GM23338 (cell line): ENCODE results near the gene PADI6. TPM values are rescaled to one million over a fixed set of nuclear protein-coding genes. Genes with fewer than 3 reads are reported as not detected.
A peak's percentile ranks its signal among the peaks of the same experiment; 100 is the strongest.

Source experiments
- ATAC-seq: fragments of 200-7000 bp; cut with Tn5 transposase; 3 replicates; pipeline ENCODE4 v1.9.1; 2020
- DNase-seq: peaks from one replicate; pipeline ENCODE4 v3.0.0-alpha.2; 2015; ENCODE audit warnings: low spot score
- H2AFZ ChIP-seq: fragments of 200-600 bp; sonication (generic); 2 replicates; pipeline ENCODE4 v1.8.0; 2016; ENCODE audit warnings: antibody characterized with exemption, mild to moderate bottlenecking, moderate library complexity
- H3F3A ChIP-seq: fragments of 200-600 bp; sonication (generic); replicated peaks from 2 replicates; pipeline ENCODE4 v1.8.0; 2017; ENCODE audit warnings: antibody characterized with exemption, mixed run types, low read depth
- H3K27ac ChIP-seq: fragments of 200-600 bp; sonication (generic); 2 replicates; pipeline ENCODE4 v1.6.1; 2016; ENCODE audit warnings: low read depth
- H3K27me3 ChIP-seq: fragments of 200-600 bp; sonication (generic); 2 replicates; pipeline ENCODE4 v1.8.0; 2016; ENCODE audit warnings: mild to moderate bottlenecking, mixed run types, moderate library complexity; ENCODE audit not compliant: insufficient read depth
- H3K36me3 ChIP-seq: fragments of 200-600 bp; sonication (generic); 2 replicates; pipeline ENCODE4 v1.8.0; 2016; ENCODE audit warnings: mild to moderate bottlenecking; ENCODE audit not compliant: insufficient read depth
- H3K4me1 ChIP-seq: fragments of 200-600 bp; sonication (generic); 2 replicates; pipeline ENCODE4 v1.8.0; 2016; ENCODE audit warnings: mild to moderate bottlenecking, moderate library complexity; ENCODE audit not compliant: insufficient read depth
- H3K4me2 ChIP-seq: fragments of 200-600 bp; sonication (generic); 2 replicates; pipeline ENCODE4 v1.7.1; 2017; ENCODE audit warnings: mixed run types
- H3K4me3 ChIP-seq: fragments of 200-600 bp; sonication (generic); 2 replicates; pipeline ENCODE4 v1.6.1; 2016; ENCODE audit warnings: mixed run types
- H3K79me2 ChIP-seq: fragments of 200-600 bp; sonication (generic); replicated peaks from 2 replicates; pipeline ENCODE4 v1.8.0; 2017; ENCODE audit warnings: mild to moderate bottlenecking; ENCODE audit not compliant: insufficient read depth
- H3K9me2 ChIP-seq: fragments of 200-600 bp; sonication (generic); 2 replicates; pipeline ENCODE4 v1.8.0; 2017; ENCODE audit not compliant: insufficient read depth
- H4K20me1 ChIP-seq: fragments of 200-600 bp; sonication (generic); replicated peaks from 2 replicates; pipeline ENCODE4 v1.8.0; 2017; ENCODE audit warnings: mild to moderate bottlenecking; ENCODE audit not compliant: insufficient read depth
- H3K27ac Mint-ChIP-seq: 2 replicates; pipeline ENCODE4 v1.8.0; 2020; ENCODE audit warnings: inconsistent platforms, mild to moderate bottlenecking, moderate library complexity, mixed read lengths
- H3K27me3 Mint-ChIP-seq: 3 replicates; pipeline ENCODE4 v1.8.0; 2022; ENCODE audit warnings: low read depth, mild to moderate bottlenecking, moderate library complexity, mixed read lengths, inconsistent platforms; ENCODE audit not compliant: insufficient read depth, poor library complexity
- H3K36me3 Mint-ChIP-seq: 3 replicates; pipeline ENCODE4 v1.8.0; 2021; ENCODE audit warnings: low read depth, mild to moderate bottlenecking, inconsistent platforms, moderate library complexity, mixed read lengths
- H3K4me1 Mint-ChIP-seq: 3 replicates; pipeline ENCODE4 v1.8.0; 2020; ENCODE audit warnings: mild to moderate bottlenecking, inconsistent platforms, mixed read lengths
- H3K4me3 Mint-ChIP-seq: 3 replicates; pipeline ENCODE4 v1.8.0; 2021; ENCODE audit warnings: moderate library complexity, mild to moderate bottlenecking, inconsistent platforms, mixed read lengths
- H3K9me3 Mint-ChIP-seq: 3 replicates; pipeline ENCODE4 v1.8.0; 2020; ENCODE audit warnings: moderate library complexity, mild to moderate bottlenecking, inconsistent platforms, mixed read lengths
- CREB1 ChIP-seq: fragments of 250-450 bp; sonication (Bioruptor Pico); IDR thresholded peaks from 2 replicates; pipeline ENCODE4 v1.5.0; 2020; ENCODE audit warnings: low read depth, mild to moderate bottlenecking, moderate library complexity
- EZH2 ChIP-seq: fragments of 200-600 bp; sonication (generic); IDR thresholded peaks from one replicate; pipeline ENCODE4 v1.8.0; 2017; ENCODE audit warnings: antibody characterized with exemption, mild to moderate bottlenecking, low read depth; ENCODE audit not compliant: unreplicated experiment
- EZH2phosphoT487 ChIP-seq: fragments of 200-600 bp; sonication (generic); IDR thresholded peaks from one replicate; pipeline ENCODE4 v1.8.1; 2018; ENCODE audit warnings: antibody characterized with exemption; ENCODE audit not compliant: unreplicated experiment
- JUNB ChIP-seq: IDR thresholded peaks from one replicate; pipeline ENCODE4 v1.6.1; 2016; ENCODE audit warnings: antibody characterized with exemption; ENCODE audit not compliant: unreplicated experiment
- NANOG ChIP-seq: IDR thresholded peaks from 2 replicates; pipeline ENCODE4 v1.6.1; 2016; ENCODE audit warnings: antibody characterized with exemption, borderline replicate concordance
- POLR2AphosphoS5 ChIP-seq: IDR thresholded peaks from 2 replicates; pipeline ENCODE4 v1.6.1; 2016; ENCODE audit warnings: antibody characterized with exemption, low read depth
- REST ChIP-seq: IDR thresholded peaks from one replicate; pipeline ENCODE4 v1.6.1; 2018; ENCODE audit warnings: antibody characterized with exemption; ENCODE audit not compliant: unreplicated experiment
- STAT1 ChIP-seq: IDR thresholded peaks from one replicate; pipeline ENCODE4 v1.6.1; 2016; ENCODE audit warnings: antibody characterized with exemption; ENCODE audit not compliant: unreplicated experiment
- ZNF114 ChIP-seq: fragments of 250-450 bp; sonication (Bioruptor Pico); IDR thresholded peaks from 2 replicates; pipeline ENCODE4 v1.5.0; 2020; ENCODE audit warnings: mild to moderate bottlenecking, moderate library complexity
- ZNF331 ChIP-seq: fragments of 250-450 bp; sonication (Bioruptor Pico); IDR thresholded peaks from 2 replicates; pipeline ENCODE4 v1.5.0; 2020; ENCODE audit warnings: low read depth, mild to moderate bottlenecking, moderate library complexity
- ZNF462 ChIP-seq: fragments of 250-450 bp; sonication (Bioruptor Pico); IDR thresholded peaks from 2 replicates; pipeline ENCODE4 v1.5.0; 2020; ENCODE audit warnings: mild to moderate bottlenecking, moderate library complexity
- polyA plus RNA-seq: library from polyadenylated mRNA; unstranded; fragments of >200 nt; fragmentation: Nextera tagmentation; extraction: Ambion mirVana; gene quantifications from 2 replicates; pipeline ENCODE4 v1.2.1, GENCODE V29; 2016
- total RNA-seq: library from RNA; depleted of rRNA; stranded (reverse); fragments of >200 nt; shearing (Covaris generic); gene quantifications from 2 replicates; pipeline ENCODE4 v1.2.3, GENCODE V29; 2014
- TF ChIP-seq, protein P1 (sequence below): IDR thresholded peaks from 2 replicates; pipeline ENCODE4 v1.6.1; 2016; ENCODE audit warnings: antibody characterized with exemption
- TF ChIP-seq, protein P2 (sequence below), 2 experiments: fragments of 200-600 bp in 1 of 2; sonication (generic) in 1 of 2; conservative IDR thresholded peaks; 2 replicates each; pipeline versions ENCODE4 v1.5.1 to v1.6.1; 2016 to 2017; ENCODE audit warnings: antibody characterized with exemption in 2 of 2, low read depth in 2 of 2, mild to moderate bottlenecking in 2 of 2, moderate library complexity in 1 of 2

Gene PADI6
- total and polyA plus RNA-seq, 2 experiments from 2014 or later, result not detected

DNA sequence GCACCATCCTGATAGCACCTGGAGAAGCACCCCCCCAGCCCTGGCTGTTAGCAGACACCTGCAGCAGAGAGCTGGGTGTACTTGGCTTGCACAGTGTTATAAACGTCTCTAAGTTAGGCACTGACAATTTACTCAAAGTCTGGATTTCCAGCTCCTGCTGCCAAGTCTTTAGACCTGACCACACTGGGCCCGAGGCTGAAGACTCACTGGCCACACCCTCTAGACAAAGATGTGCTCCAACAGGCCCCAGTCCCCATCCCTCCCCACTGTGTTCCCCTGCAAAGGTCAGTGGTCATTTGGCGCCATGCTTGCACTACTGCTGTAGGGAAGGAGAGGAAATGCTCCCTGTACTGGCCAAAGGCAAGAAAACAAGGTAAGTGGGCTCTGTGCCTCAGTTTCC, 31.1 kb downstream of the PADI6 start:
- H3K4me1 ChIP-seq, result no peaks in the 10 kb centered on the region; the same call in 1 of the 2 replicates
- H3K4me3 ChIP-seq, result no peak overlapping the region
- no peaks in the 10 kb centered on the region for H3K27me3 ChIP-seq
- H3K36me3 ChIP-seq, result peaks cover 5% of the 10 kb centered on the region; the same call in 1 of the 2 replicates
- H3F3A ChIP-seq, result peaks cover 45% of the 10 kb centered on the region
- no peaks in the 10 kb centered on the region for H3K79me2 ChIP-seq
- no peak for DNase-seq
- H3K4me2 ChIP-seq, result no peak overlapping the region
- no peak for TF ChIP-seq NANOG
- TF ChIP-seq, protein P1, sequence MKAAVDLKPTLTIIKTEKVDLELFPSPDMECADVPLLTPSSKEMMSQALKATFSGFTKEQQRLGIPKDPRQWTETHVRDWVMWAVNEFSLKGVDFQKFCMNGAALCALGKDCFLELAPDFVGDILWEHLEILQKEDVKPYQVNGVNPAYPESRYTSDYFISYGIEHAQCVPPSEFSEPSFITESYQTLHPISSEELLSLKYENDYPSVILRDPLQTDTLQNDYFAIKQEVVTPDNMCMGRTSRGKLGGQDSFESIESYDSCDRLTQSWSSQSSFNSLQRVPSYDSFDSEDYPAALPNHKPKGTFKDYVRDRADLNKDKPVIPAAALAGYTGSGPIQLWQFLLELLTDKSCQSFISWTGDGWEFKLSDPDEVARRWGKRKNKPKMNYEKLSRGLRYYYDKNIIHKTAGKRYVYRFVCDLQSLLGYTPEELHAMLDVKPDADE, result no peak
- no peak for TF ChIP-seq ZNF331
- TF ChIP-seq JUNB, result no peak
- TF ChIP-seq ZNF114 (CRISPR knock-in tag), result no peak
- no peak for TF ChIP-seq EZH2phosphoT487
- no peak for TF ChIP-seq POLR2AphosphoS5
- no peak for TF ChIP-seq STAT1
- no peak for TF ChIP-seq ZNF462 (CRISPR knock-in tag)
- TF ChIP-seq CREB1 (CRISPR knock-in tag), result no peak
- no peak for TF ChIP-seq REST
- no peak for TF ChIP-seq EZH2
- TF ChIP-seq, protein P2, sequence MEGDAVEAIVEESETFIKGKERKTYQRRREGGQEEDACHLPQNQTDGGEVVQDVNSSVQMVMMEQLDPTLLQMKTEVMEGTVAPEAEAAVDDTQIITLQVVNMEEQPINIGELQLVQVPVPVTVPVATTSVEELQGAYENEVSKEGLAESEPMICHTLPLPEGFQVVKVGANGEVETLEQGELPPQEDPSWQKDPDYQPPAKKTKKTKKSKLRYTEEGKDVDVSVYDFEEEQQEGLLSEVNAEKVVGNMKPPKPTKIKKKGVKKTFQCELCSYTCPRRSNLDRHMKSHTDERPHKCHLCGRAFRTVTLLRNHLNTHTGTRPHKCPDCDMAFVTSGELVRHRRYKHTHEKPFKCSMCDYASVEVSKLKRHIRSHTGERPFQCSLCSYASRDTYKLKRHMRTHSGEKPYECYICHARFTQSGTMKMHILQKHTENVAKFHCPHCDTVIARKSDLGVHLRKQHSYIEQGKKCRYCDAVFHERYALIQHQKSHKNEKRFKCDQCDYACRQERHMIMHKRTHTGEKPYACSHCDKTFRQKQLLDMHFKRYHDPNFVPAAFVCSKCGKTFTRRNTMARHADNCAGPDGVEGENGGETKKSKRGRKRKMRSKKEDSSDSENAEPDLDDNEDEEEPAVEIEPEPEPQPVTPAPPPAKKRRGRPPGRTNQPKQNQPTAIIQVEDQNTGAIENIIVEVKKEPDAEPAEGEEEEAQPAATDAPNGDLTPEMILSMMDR (conservative IDR thresholded peaks at IDR 0.05; ENCODE audit: low read depth in 2 of 2), result no peak
- Mint-ChIP-seq H3K27ac (no peak overlapping the region), H3K4me3 (no peak overlapping the region), H3K4me1 (peaks cover 47% of the 10 kb centered on the region), H3K27me3 (peaks cover 35% of the 10 kb centered on the region), H3K9me3 (peaks cover 3% of the 10 kb centered on the region; the same call in 1 of the 3 replicates), H3K36me3 (peaks cover 30% of the 10 kb centered on the region)
- H2AFZ ChIP-seq, result no peak overlapping the region
- no peak for ATAC-seq
- no peaks in the 10 kb centered on the region for H4K20me1 ChIP-seq
- no peaks in the 10 kb centered on the region for H3K9me2 ChIP-seq
- H3K27ac ChIP-seq, result 0 out of 2 replicates have a peak overlapping the region, but pooled peaks have one; percentile 39
